ENCODE measurements around the gene STRN3. TPM values are rescaled to one million over a fixed set of nuclear protein-coding genes. Genes with fewer than 3 reads are reported as not detected.
"Not testable (repeated sequence)": the region's sequence is repeated elsewhere in the genome, so short reads cannot be mapped to it uniquely, and the experiment has no call there.

STRN3 gene
- total and polyA plus RNA-seq, 8 donors, result 7.3 to 21.5 (median 11.6) TPM

- no peak for TF ChIP-seq CTCF (IDR thresholded peaks at IDR 0.05)
- no peak for ATAC-seq
- Histone ChIP-seq H3K4me3 (no peak overlapping the region), H3K36me3 (peaks cover 0 to 15% (median 0%) of the 10 kb centered on the region in 3 donors), H3K27me3 (no peaks in the 10 kb centered on the region), H3K4me1 (no peaks in the 10 kb centered on the region), H3K9me3 (no peaks in the 10 kb centered on the region), H3K27ac (no peak overlapping the region)
- intact Hi-C loops (cut with DNase I), result no loop called here
- FAIRE-seq, result no peak
- 88 to 92% methylated on average over 2 of the region's 2 CpGs for WGBS, 2 donors
- no peak for DNase-seq
These were observed 87.6 kb downstream of the STRN3 start for GRCh38 chr14:30938617-30939016.

- FAIRE-seq (no peak), ATAC-seq (no peak), DNase-seq (no peak)
- Histone ChIP-seq H3K4me1 (no peaks in the 10 kb centered on the region), H3K4me3 (no peak overlapping the region), H3K36me3 (peaks cover 0 to 15% (median 0%) of the 10 kb centered on the region in 3 donors), H3K9me3 (no peaks in the 10 kb centered on the region), H3K27me3 (no peaks in the 10 kb centered on the region), H3K27ac (no peak overlapping the region)
- intact Hi-C loops (cut with DNase I), result no loop called here
- 70 to 72% methylated on average over 2 of the region's 2 CpGs for WGBS, 2 donors
- no peak for TF ChIP-seq CTCF (IDR thresholded peaks at IDR 0.05)
These were observed 90.7 kb downstream of the STRN3 start for GRCh38 chr14:30935445-30935844.

GRCh38 chr14:30933937-30934336 lies 92.2 kb downstream of the STRN3 start:
- H3K4me3 ChIP-seq; intact Hi-C loops (cut with DNase I); DNase-seq; H3K4me1 ChIP-seq; H3K27me3 ChIP-seq; H3K9me3 ChIP-seq; H3K27ac ChIP-seq; ATAC-seq; FAIRE-seq: not testable (repeated sequence)
- peaks cover 0 to 15% (median 0%) of the 10 kb centered on the region in 3 donors for H3K36me3 ChIP-seq
- WGBS, 2 donors, result 98 to 99% methylated on average over 13 of the region's 13 CpGs

GRCh38 chr14:30928462-30928861 lies 97.7 kb downstream of the STRN3 start:
- intact Hi-C loops (cut with DNase I), result no loop called here
- Histone ChIP-seq H3K27ac (no peak overlapping the region), H3K4me1 (no peaks in the 10 kb centered on the region), H3K36me3 (no peaks in the 10 kb centered on the region), H3K27me3 (no peaks in the 10 kb centered on the region), H3K4me3 (no peak overlapping the region), H3K9me3 (no peaks in the 10 kb centered on the region)
- no peak for ATAC-seq
- FAIRE-seq, result no peak
- TF ChIP-seq CTCF (IDR thresholded peaks at IDR 0.05), result no peak
- no peak for DNase-seq

- Histone ChIP-seq H3K4me3 (no peak overlapping the region), H3K27me3 (no peaks in the 10 kb centered on the region), H3K36me3 (no peaks in the 10 kb centered on the region), H3K9me3 (no peaks in the 10 kb centered on the region), H3K27ac (no peak overlapping the region), H3K4me1 (no peaks in the 10 kb centered on the region)
- DNase-seq (no peak), ATAC-seq (no peak), FAIRE-seq (no peak)
- intact Hi-C loops (cut with DNase I), result no loop called here
- WGBS, 2 donors, result 94 to 97% methylated on average over 2 of the region's 2 CpGs
- TF ChIP-seq CTCF (IDR thresholded peaks at IDR 0.05), result no peak
These were observed 100.9 kb downstream of the STRN3 start for GRCh38 chr14:30925254-30925653.

- Histone ChIP-seq H3K27me3 (no peaks in the 10 kb centered on the region), H3K9me3 (no peaks in the 10 kb centered on the region), H3K4me1 (no peaks in the 10 kb centered on the region), H3K4me3 (no peak overlapping the region), H3K36me3 (no peaks in the 10 kb centered on the region), H3K27ac (no peak overlapping the region)
- intact Hi-C loops (cut with DNase I), result no loop called here
- TF ChIP-seq CTCF (IDR thresholded peaks at IDR 0.05), result no peak
- FAIRE-seq (no peak), ATAC-seq (no peak), DNase-seq (no peak)
- 92 to 98% methylated on average over 2 of the region's 2 CpGs for WGBS, 2 donors
These were observed 104.4 kb downstream of the STRN3 start for GRCh38 chr14:30921788-30922187.

Data from pancreas (tissue), 10 donors.